Endothelial cell of umbilical vein (primary cell): ENCODE results near the gene HAT1. TPM values are rescaled to one million over a fixed set of nuclear protein-coding genes. Genes with fewer than 3 reads are reported as not detected.

Source experiments
- BruUV-seq: library from RNA; stranded (reverse); fragments of 400-500 nt; replicated peaks from 2 replicates; lab custom pipeline; 2021; lab: Mats Ljungman, UMichigan
- CTCF ChIA-PET: fragments of 300-600, 350-600 bp; sonication (Branson Sonifier 250); formaldehyde crosslinking; loops from one replicate; lab custom pipeline; 2021; ENCODE audit warnings: antibody characterized with exemption, inconsistent platforms; lab: Charles Lee
- POLR2A ChIA-PET: fragments of 300-600, 350-600 bp; sonication (Branson Sonifier 250); formaldehyde crosslinking; loops from one replicate; lab custom pipeline; 2021; ENCODE audit warnings: antibody characterized with exemption, inconsistent platforms; lab: Charles Lee
- DNase-seq: peaks from one replicate; pipeline ENCODE4 v3.0.0-alpha.2; 2011; ENCODE audit warnings: low read depth, low spot score
- FAIRE-seq: peaks from 2 replicates; lab custom pipeline; 2011; peaks lifted over from hg19 to GRCh38; lab: Jason Lieb, UNC
- H2AFZ ChIP-seq: 2 replicates; pipeline ENCODE4 v1.6.0; 2012; ENCODE audit warnings: low read depth, low read length, control low read depth, inconsistent platforms
- H3K27ac ChIP-seq: 2 replicates; pipeline ENCODE4 v1.5.1; 2011; ENCODE audit warnings: low read depth, mild to moderate bottlenecking, control low read depth, low read length, moderate library complexity; ENCODE audit not compliant: insufficient read depth
- H3K27me3 ChIP-seq, 2 experiments: 2 replicates each; pipeline versions ENCODE4 v1.6.0 to v1.6.1; 2011; ENCODE audit warnings: low read length in 2 of 2, mixed read lengths in 1 of 2; ENCODE audit not compliant: control insufficient read depth in 2 of 2, insufficient read depth in 2 of 2
- H3K36me3 ChIP-seq, 2 experiments: 2 replicates in 1 of 2; 3 replicates in 1 of 2; pipeline ENCODE4 v1.5.1; 2011; ENCODE audit warnings: low read length in 2 of 2, mild to moderate bottlenecking in 1 of 2, moderate library complexity in 1 of 2; ENCODE audit not compliant: control insufficient read depth in 2 of 2, insufficient read depth in 2 of 2; ENCODE audit errors: extremely low read depth in 1 of 2
- H3K4me1 ChIP-seq: 3 replicates; pipeline ENCODE4 v1.5.1; 2011; ENCODE audit warnings: mild to moderate bottlenecking, low read length; ENCODE audit not compliant: control insufficient read depth, insufficient read depth; ENCODE audit errors: extremely low read depth
- H3K4me2 ChIP-seq: 2 replicates; pipeline ENCODE4 v1.6.1; 2011; ENCODE audit warnings: low read length, control low read depth, mixed read lengths; ENCODE audit not compliant: insufficient read depth
- H3K4me3 ChIP-seq, 3 experiments: fragments of 200-600 bp in 1 of 3; sonication (generic), shearing (Covaris generic) in 1 of 3; replicated peaks in 1 of 3; 2 replicates each; pipeline ENCODE4 v1.5.1; 2011 to 2016; ENCODE audit warnings: control low read depth in 3 of 3, low read length in 3 of 3, mild to moderate bottlenecking in 2 of 3, inconsistent platforms in 1 of 3, low read depth in 1 of 3, moderate library complexity in 1 of 3; ENCODE audit not compliant: insufficient read depth in 1 of 3
- H3K79me2 ChIP-seq: 2 replicates; pipeline ENCODE4 v1.6.0; 2012; ENCODE audit warnings: low read length, inconsistent platforms; ENCODE audit not compliant: control insufficient read depth, insufficient read depth
- H3K9ac ChIP-seq: replicated peaks from 2 replicates; pipeline ENCODE3; 2011; ENCODE audit warnings: low read length, control low read depth; ENCODE audit not compliant: insufficient read depth; ENCODE audit errors: extremely low read depth
- H3K9me1 ChIP-seq: replicated peaks from 3 replicates; pipeline ENCODE4 v1.6.0; 2011; ENCODE audit warnings: mild to moderate bottlenecking, low read length; ENCODE audit not compliant: control insufficient read depth, insufficient read depth; ENCODE audit errors: extremely low read depth
- H3K9me3 ChIP-seq: replicated peaks from 2 replicates; pipeline ENCODE4 v1.5.1; 2012; ENCODE audit warnings: low read length, inconsistent platforms; ENCODE audit not compliant: control insufficient read depth, insufficient read depth
- H4K20me1 ChIP-seq: replicated peaks from 2 replicates; pipeline ENCODE3; 2011; ENCODE audit warnings: mild to moderate bottlenecking, low read length; ENCODE audit not compliant: control insufficient read depth, insufficient read depth; ENCODE audit errors: extremely low read depth
- CTCF ChIP-seq, 2 donors: IDR thresholded peaks; 1 replicate in 1 of 2; 2 replicates in 1 of 2; pipeline ENCODE4 v1.5.1; 2011; ENCODE audit warnings: low read length in 2 of 2, mild to moderate bottlenecking in 2 of 2, moderate library complexity in 2 of 2, control low read depth in 1 of 2, inconsistent platforms in 1 of 2, low read depth in 1 of 2; ENCODE audit not compliant: insufficient read depth in 1 of 2; ENCODE audit errors: extremely low read depth in 1 of 2
- EZH2 ChIP-seq: IDR thresholded peaks from 2 replicates; pipeline ENCODE4 v1.6.1; 2012; ENCODE audit warnings: borderline replicate concordance, low read depth, mild to moderate bottlenecking, moderate library complexity, low read length, inconsistent platforms; ENCODE audit not compliant: severe bottlenecking
- FOS ChIP-seq: IDR thresholded peaks from 2 replicates; pipeline ENCODE4 v1.6.1; 2011; ENCODE audit warnings: mild to moderate bottlenecking, low read length, moderate library complexity, borderline replicate concordance; ENCODE audit not compliant: insufficient read depth
- GATA2 ChIP-seq: IDR thresholded peaks from 2 replicates; pipeline ENCODE4 v1.7.0; 2011; ENCODE audit warnings: low read depth, mild to moderate bottlenecking, moderate library complexity, mixed read lengths, low read length; ENCODE audit not compliant: insufficient read length, insufficient read depth
- JUN ChIP-seq: IDR thresholded peaks from 2 replicates; pipeline ENCODE4 v1.6.1; 2011; ENCODE audit warnings: borderline replicate concordance, low read depth; ENCODE audit not compliant: insufficient read length, insufficient read depth
- MAX ChIP-seq: IDR thresholded peaks from 2 replicates; pipeline ENCODE4 v1.6.1; 2011; ENCODE audit not compliant: insufficient read depth, insufficient read length
- MYC ChIP-seq: IDR thresholded peaks from one replicate; pipeline ENCODE4 v1.6.1; 2011; ENCODE audit warnings: mild to moderate bottlenecking, low read depth, low read length
- POLR2A ChIP-seq: IDR thresholded peaks from 2 replicates; pipeline ENCODE4 v1.6.1; 2012; ENCODE audit warnings: low read depth, mild to moderate bottlenecking, control low read depth, low read length
- POLR2AphosphoS5 ChIP-seq: IDR thresholded peaks from 2 replicates; pipeline ENCODE4 v1.6.1; 2012; ENCODE audit warnings: low read depth, mild to moderate bottlenecking, control low read depth, low read length, moderate library complexity; ENCODE audit not compliant: insufficient read depth
- dilution Hi-C: fragments of 300-500 bp; cut with MboI; formaldehyde crosslinking; loops from one replicate; pipeline ENCODE4 v1.15.0; 2019; ENCODE audit warnings: low sequenced_read_pairs; ENCODE audit not compliant: extremely low pct_ligation_motif_present
- intact Hi-C: fragments of 100-400 bp; cut with micrococcal nuclease; formaldehyde crosslinking; loops from one replicate; pipeline ENCODE4 v1.10.0; 2022
- polyA plus RNA-seq, 4 experiments: library from polyadenylated mRNA; depleted of rRNA in 3 of 4; stranded (reverse) in 3 of 4; unstranded in 1 of 4; fragments of >200 nt; gene quantifications; 2 replicates each; pipeline versions ENCODE4 v1.2.1 to v1.2.3, GENCODE V29; 2011 to 2012; ENCODE audit warnings: missing spikeins in 1 of 4
- total RNA-seq: library from RNA; stranded (reverse); gene quantifications from 2 replicates; pipeline ENCODE4 v1.2.3, GENCODE V29; 2021

HAT1 gene
- total and polyA plus RNA-seq, 2 donors (not counting 3 experiments of a cell fraction or from before 2014, with no cell fraction given): 27.4 to 50.3 TPM

GRCh38 chr2:172007372-172007771 is 85.1 kb downstream of the HAT1 start:
- Histone ChIP-seq H3K9ac (no peak overlapping the region), H3K4me3 (no peak overlapping the region), H3K4me2 (no peak overlapping the region), H3K36me3 (no peaks in the 10 kb centered on the region), H3K9me3 (no peaks in the 10 kb centered on the region), H2AFZ (no peak overlapping the region), H3K79me2 (no peaks in the 10 kb centered on the region), H3K27ac (no peak overlapping the region), H4K20me1 (no peaks in the 10 kb centered on the region), H3K27me3 (no peaks in the 10 kb centered on the region), H3K9me1 (no peaks in the 10 kb centered on the region), H3K4me1 (no peaks in the 10 kb centered on the region)
- TF ChIP-seq FOS (no peak), EZH2 (no peak), GATA2 (no peak), JUN (no peak), POLR2AphosphoS5 (no peak)
- FAIRE-seq (no peak), DNase-seq (no peak)
- BruUV-seq: no TSS peak
- intact Hi-C loops: loop anchor here (1.0 kb wide), 1 partner anchor 71 kb away; no protein-coding TSS in a partner anchor
- CTCF ChIA-PET: interaction anchor here (0.7 kb wide), 1 partner anchor 91 kb away, joined by 5 read pairs; no protein-coding TSS in a partner anchor
- POLR2A ChIA-PET: no interaction called here
- dilution Hi-C loops: no loop called here

GRCh38 chr2:172009823-172010222 is 87.6 kb downstream of the HAT1 start:
- CTCF ChIA-PET: interaction anchor here (1.3 kb wide), 1 partner anchor 28 kb away, joined by 3 read pairs; no protein-coding TSS in a partner anchor
- no peaks in the 10 kb centered on the region for H3K9me1 ChIP-seq
- no peak overlapping the region for H3K4me3 ChIP-seq
- FAIRE-seq (no peak), DNase-seq (no peak)
- H2AFZ ChIP-seq: no peak overlapping the region
- no peak overlapping the region for H3K27ac ChIP-seq
- no peaks in the 10 kb centered on the region for H3K79me2 ChIP-seq
- H3K4me2 ChIP-seq: no peak overlapping the region
- no peak for TF ChIP-seq POLR2A
- no peak for TF ChIP-seq JUN
- TF ChIP-seq FOS: no peak
- TF ChIP-seq POLR2AphosphoS5: no peak
- no peak for TF ChIP-seq MYC
- no peak for TF ChIP-seq GATA2
- no peak for TF ChIP-seq EZH2
- TF ChIP-seq MAX: no peak
- TF ChIP-seq CTCF (IDR thresholded peaks at IDR 0.05; ENCODE audit: extremely low read depth in 1 of 2, insufficient read depth in 1 of 2, low read depth in 1 of 2, low read length in 2 of 2): no peak
- H3K27me3 ChIP-seq: no peaks in the 10 kb centered on the region
- no peak overlapping the region for H3K9ac ChIP-seq
- dilution Hi-C loops (no loop called here), intact Hi-C loops (no loop called here)
- H3K4me1 ChIP-seq: no peaks in the 10 kb centered on the region
- H3K9me3 ChIP-seq: no peaks in the 10 kb centered on the region
- H4K20me1 ChIP-seq: no peaks in the 10 kb centered on the region
- no TSS peak for BruUV-seq
- H3K36me3 ChIP-seq: no peaks in the 10 kb centered on the region
- POLR2A ChIA-PET: no interaction called here
